Stomach (tissue), 4 donors: Measurements from ENCODE around the gene SLC12A7.

Source experiments
- CTCF ChIP-seq, 7 experiments: fragments of 450-650 bp in 4 of 7; fragments of 200-600 bp in 3 of 7; sonication (generic) in 3 of 7; IDR thresholded peaks; one replicate each; pipeline ENCODE4 v1.5.1; 2016 to 2019; ENCODE audit warnings: antibody characterized with exemption in 7 of 7, control low read depth in 2 of 7, mild to moderate bottlenecking in 1 of 7
- EP300 ChIP-seq: sonication (generic); formaldehyde crosslinking; IDR thresholded peaks from one replicate; pipeline ENCODE4 v1.6.1; 2017; ENCODE audit warnings: antibody characterized with exemption
- POLR2A ChIP-seq, 4 donors: fragments of 450-650 bp; IDR thresholded peaks; one replicate each; pipeline ENCODE4 v1.6.1; 2016; ENCODE audit warnings: antibody characterized with exemption in 4 of 4, control low read depth in 2 of 4, mild to moderate bottlenecking in 1 of 4, moderate library complexity in 1 of 4

- TF ChIP-seq POLR2A (IDR thresholded peaks at IDR 0.05): no peak
- TF ChIP-seq CTCF (IDR thresholded peaks at IDR 0.05): no peak
- no peak for TF ChIP-seq EP300
These were observed 36.3 kb downstream of the SLC12A7 start for GRCh38 chr5:1075555-1075881.
